Measurements from ENCODE around the gene CADM4. TPM values are rescaled to one million over a fixed set of nuclear protein-coding genes. Genes with fewer than 3 reads are reported as not detected.

Gene CADM4
- total and polyA plus RNA-seq, 4 donors = 5.9 to 12.2 (median 7.5) TPM

DNA sequence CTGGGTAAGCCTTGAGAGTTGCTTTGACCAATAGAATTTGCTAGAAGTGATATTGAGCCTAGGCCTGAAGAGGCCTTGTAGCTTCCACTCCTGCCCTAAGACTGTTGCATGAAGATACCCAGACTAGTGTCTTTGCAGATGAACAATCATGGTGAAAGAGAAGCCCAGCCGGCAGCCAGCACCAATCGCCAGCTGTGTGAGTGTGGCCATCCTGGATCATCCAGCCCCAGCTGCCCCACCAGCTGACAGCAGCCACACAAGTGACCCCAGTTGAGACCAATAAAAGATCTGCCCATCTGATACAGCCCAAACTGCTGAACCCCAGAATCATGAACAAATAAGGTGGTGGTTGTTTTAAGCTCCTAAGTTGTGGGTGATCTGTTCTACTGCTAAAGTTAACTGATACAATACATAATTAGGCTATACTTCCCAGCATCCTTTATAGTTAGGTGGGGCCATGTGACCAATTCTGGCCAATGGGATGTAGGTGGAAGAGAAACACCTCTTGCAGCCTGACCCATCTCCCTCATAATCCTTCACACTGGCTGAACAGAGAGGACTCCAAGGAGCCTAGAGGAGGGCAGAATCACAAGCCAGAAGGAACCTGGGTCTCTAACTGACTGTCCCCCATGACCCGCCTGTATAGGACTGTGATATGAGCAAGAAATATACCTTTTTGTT, 10.9 kb downstream of the CADM4 start:
- TF ChIP-seq, protein P1, sequence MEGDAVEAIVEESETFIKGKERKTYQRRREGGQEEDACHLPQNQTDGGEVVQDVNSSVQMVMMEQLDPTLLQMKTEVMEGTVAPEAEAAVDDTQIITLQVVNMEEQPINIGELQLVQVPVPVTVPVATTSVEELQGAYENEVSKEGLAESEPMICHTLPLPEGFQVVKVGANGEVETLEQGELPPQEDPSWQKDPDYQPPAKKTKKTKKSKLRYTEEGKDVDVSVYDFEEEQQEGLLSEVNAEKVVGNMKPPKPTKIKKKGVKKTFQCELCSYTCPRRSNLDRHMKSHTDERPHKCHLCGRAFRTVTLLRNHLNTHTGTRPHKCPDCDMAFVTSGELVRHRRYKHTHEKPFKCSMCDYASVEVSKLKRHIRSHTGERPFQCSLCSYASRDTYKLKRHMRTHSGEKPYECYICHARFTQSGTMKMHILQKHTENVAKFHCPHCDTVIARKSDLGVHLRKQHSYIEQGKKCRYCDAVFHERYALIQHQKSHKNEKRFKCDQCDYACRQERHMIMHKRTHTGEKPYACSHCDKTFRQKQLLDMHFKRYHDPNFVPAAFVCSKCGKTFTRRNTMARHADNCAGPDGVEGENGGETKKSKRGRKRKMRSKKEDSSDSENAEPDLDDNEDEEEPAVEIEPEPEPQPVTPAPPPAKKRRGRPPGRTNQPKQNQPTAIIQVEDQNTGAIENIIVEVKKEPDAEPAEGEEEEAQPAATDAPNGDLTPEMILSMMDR (IDR thresholded peaks at IDR 0.05; ENCODE audit: control extremely low read depth, extremely low read depth) = no peak
- Histone ChIP-seq H3K27me3 (ENCODE audit: control insufficient read depth in 3 of 3, insufficient read depth in 3 of 3, low read length in 2 of 3) (no peaks in the 10 kb centered on the region), H3K9ac (ENCODE audit: insufficient read depth in 1 of 2, low read length in 2 of 2) (no peak overlapping the region), H3K4me3 (no peak overlapping the region), H3K9me3 (ENCODE audit: control insufficient read depth in 4 of 4, insufficient read depth in 3 of 4, low read length in 3 of 4) (no peaks in the 10 kb centered on the region), H3K36me3 (ENCODE audit: control insufficient read depth in 4 of 4, insufficient read depth in 4 of 4, low read length in 4 of 4) (no peaks in the 10 kb centered on the region), H3K4me1 (ENCODE audit: control insufficient read depth in 5 of 5, insufficient read depth in 5 of 5, low read length in 5 of 5) (peaks cover 0 to 6% (median 0%) of the 10 kb centered on the region in 5 donors), H3K27ac (ENCODE audit: low read depth in 1 of 2, low read length in 1 of 2) (no peak overlapping the region)
- no peak for DNase-seq
- 94% methylated on average over 3 of the region's 3 CpGs for WGBS, 2 donors
- no peak for ATAC-seq (ENCODE audit: insufficient read depth, low FRiP score)

DNA sequence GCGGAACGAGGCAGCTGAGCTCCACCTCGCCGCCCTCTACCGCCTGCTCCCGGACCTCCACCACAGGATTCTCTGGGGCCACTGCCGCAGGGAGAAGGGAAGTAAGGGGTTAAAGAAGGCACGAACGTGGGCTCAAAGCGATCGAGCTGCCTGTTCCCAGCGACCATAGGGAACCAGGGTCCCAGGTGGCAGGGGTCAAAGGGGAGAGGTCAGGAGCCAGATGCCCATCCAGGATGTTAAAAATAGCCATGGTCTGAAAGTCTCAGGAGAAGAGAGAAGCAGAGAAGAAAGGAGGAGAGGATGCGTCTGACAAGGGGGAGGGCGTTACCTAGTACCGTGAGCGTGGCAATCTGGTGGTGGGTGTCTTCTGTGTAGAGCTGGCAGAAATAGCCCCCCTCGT, 12.8 kb downstream of the CADM4 start:
- peaks cover 0 to 6% (median 0%) of the 10 kb centered on the region in 5 donors for H3K4me1 ChIP-seq (ENCODE audit: control insufficient read depth in 5 of 5, insufficient read depth in 5 of 5, low read length in 5 of 5)
- ATAC-seq (ENCODE audit: insufficient read depth, low FRiP score) = no peak
- no peaks in the 10 kb centered on the region for H3K9me3 ChIP-seq (ENCODE audit: control insufficient read depth in 4 of 4, insufficient read depth in 3 of 4, low read length in 3 of 4)
- H3K27ac ChIP-seq (ENCODE audit: low read depth in 1 of 2, low read length in 1 of 2) = no peak overlapping the region
- H3K27me3 ChIP-seq (ENCODE audit: control insufficient read depth in 3 of 3, insufficient read depth in 3 of 3, low read length in 2 of 3) = no peaks in the 10 kb centered on the region
- no peak overlapping the region for H3K4me3 ChIP-seq
- TF ChIP-seq, protein P1 (IDR thresholded peaks at IDR 0.05; ENCODE audit: control extremely low read depth, extremely low read depth) = no peak
- H3K9ac ChIP-seq (ENCODE audit: insufficient read depth in 1 of 2, low read length in 2 of 2) = no peak overlapping the region
- no peak for DNase-seq
- WGBS, 2 donors = 52 to 65% methylated on average over 17 of the region's 17 CpGs
- no peaks in the 10 kb centered on the region for H3K36me3 ChIP-seq (ENCODE audit: control insufficient read depth in 4 of 4, insufficient read depth in 4 of 4, low read length in 4 of 4)

DNA sequence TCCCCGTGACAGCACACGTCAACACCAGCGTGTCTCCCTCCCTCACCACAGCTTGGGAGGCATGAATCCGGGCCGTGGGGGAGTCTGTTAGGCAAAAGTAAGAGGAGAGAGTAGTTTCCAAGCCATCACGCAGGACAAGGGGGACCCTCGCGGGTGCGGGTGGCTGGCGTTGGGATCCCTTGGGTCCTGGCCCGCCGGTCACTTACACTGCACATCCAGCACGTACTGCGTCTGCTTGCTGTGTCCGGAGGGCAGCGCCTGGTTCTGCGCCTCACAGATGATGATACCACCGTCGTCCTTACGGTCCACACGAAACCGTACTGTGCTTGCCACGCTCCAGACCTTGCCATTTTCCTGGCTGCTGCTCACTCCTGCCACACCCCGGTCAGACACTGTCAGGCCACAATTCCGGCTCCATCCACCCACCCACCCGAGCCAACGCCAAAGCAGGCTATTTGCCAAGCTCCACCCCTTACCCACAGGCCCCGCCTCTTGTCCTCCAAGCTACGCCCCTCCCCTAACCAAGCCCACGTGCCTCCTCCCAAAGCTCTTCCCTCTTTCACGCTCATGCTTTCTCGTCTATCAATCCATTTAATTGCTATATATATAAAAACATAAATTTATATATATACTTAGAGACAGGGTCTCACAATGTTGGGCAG, 13.6 kb downstream of the CADM4 start:
- ATAC-seq (ENCODE audit: insufficient read depth, low FRiP score) (no peak), DNase-seq (no peak)
- Histone ChIP-seq H3K9me3 (ENCODE audit: control insufficient read depth in 4 of 4, insufficient read depth in 3 of 4, low read length in 3 of 4) (no peaks in the 10 kb centered on the region), H3K27ac (ENCODE audit: low read depth in 1 of 2, low read length in 1 of 2) (no peak overlapping the region), H3K4me3 (no peak overlapping the region), H3K4me1 (ENCODE audit: control insufficient read depth in 5 of 5, insufficient read depth in 5 of 5, low read length in 5 of 5) (peaks cover 0 to 6% (median 0%) of the 10 kb centered on the region in 5 donors), H3K27me3 (ENCODE audit: control insufficient read depth in 3 of 3, insufficient read depth in 3 of 3, low read length in 2 of 3) (no peaks in the 10 kb centered on the region), H3K9ac (ENCODE audit: insufficient read depth in 1 of 2, low read length in 2 of 2) (no peak overlapping the region), H3K36me3 (ENCODE audit: control insufficient read depth in 4 of 4, insufficient read depth in 4 of 4, low read length in 4 of 4) (no peaks in the 10 kb centered on the region)
- 65 to 79% methylated on average over 32 of the region's 32 CpGs for WGBS, 2 donors
- TF ChIP-seq, protein P1 (IDR thresholded peaks at IDR 0.05; ENCODE audit: control extremely low read depth, extremely low read depth) = no peak
